DMS53 (cell line): ENCODE measurements around the gene EPHB1.

ENCODE experiments used
- DNase-seq: peaks from one replicate; lab custom pipeline; 2025; lab: John Stamatoyannopoulos, UW

The EPHB1 gene

GRCh38 chr3:134850761-134851160, 55.7 kb downstream of the EPHB1 start:
- no peak for DNase-seq

GRCh38 chr3:134852132-134852531, 57.1 kb downstream of the EPHB1 start:
- no peak for DNase-seq

- no peak for DNase-seq
These were observed 57.9 kb downstream of the EPHB1 start for GRCh38 chr3:134852893-134853351.

DNA sequence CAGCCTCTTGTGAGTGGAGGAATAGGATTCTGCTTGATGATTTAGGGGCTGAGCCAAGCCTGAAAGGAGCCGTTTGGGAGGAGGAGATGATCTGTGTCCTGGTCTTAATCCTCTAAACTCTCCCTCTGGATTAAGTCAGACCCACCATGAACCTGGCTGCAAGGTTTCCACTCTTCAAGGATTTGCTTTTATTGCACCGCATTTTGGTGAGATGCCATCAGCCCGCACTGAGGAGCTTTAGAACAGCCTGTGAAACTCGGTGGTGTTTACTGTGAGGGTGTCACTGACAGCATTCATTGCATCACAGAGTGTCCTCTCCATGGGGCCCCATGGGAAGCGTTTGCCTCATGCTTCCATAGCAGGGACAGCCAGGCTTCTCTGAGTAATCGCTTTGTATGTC, 59.2 kb downstream of the EPHB1 start:
- no peak for DNase-seq

DNA sequence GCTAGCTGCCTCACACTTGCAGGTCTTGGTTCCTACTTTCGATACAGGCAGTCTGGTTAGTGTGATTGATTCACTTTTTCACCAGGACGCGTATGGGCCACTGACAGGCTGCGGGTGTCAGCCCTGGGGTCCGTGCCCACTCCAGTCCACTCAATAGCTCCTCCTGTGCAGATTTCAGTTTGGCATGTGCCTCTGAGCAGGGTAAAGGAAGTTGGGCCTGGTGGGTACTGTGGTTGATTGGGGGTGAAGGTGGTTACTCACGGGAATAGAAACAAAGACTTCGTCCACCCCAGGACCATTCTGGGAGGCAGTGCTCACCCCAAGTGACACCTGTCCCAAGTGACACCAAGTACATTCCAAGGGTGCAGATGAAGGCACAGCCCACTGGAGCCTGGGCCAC, 62.3 kb downstream of the EPHB1 start:
- no peak for DNase-seq

DNA sequence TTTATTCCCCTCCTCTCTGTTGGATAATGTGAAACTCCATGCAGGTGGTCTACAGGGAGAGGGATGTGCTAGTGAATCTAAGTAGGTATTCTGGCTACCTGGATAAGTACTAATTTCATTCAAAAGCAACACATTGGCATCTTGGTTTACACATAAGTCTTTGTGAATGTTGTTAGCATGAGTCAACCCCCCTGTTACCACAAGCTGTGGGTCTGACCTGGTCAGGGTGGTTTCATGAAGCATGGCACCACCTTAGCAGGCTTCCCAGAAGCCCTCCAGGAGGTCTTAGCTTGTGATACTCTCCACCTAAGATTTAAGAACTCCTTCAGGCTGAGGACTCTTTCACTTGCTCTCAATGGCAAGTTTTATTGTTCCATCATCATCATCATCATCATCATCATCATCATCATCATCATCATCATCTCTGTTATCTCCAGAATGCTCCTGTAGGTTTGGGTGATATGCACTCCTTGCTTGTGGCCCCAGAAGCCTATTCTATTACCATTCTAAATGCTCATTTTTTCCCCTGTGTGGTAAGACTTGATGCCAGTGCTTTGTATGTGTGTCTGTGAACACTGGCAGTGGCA, 62.8 kb downstream of the EPHB1 start:
- DNase-seq: no peak

DNA sequence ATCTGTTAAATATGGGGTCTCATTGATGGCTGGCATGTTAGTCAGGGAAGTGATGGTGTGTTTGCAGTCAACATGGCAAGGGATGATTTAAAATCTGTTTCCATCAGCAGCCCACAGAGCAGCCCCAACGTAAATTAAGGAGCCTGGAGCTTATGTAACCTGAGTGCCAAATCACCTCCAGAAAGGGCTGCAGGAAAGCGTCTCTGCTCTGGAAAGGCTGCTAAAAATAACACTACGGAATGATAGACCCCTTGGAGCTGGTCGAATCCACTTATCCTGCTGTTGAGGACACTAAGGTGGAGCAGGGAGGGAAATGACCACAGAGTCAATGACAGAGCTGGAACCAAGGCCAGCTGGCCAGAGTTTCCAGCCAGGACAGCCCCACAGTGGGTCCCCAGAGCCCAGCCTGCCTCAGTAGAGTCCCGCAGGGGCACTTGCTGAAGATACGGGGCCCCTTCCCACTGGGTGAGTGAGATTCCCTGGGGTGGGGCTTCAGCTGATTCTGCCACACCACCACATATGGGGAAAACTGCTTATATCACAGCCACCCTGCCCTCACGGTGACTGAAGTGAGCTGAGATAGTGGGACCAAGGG, 63.5 kb downstream of the EPHB1 start:
- no peak for DNase-seq

GRCh38 chr3:134859341-134859740, 64.3 kb downstream of the EPHB1 start:
- DNase-seq: no peak

DNA sequence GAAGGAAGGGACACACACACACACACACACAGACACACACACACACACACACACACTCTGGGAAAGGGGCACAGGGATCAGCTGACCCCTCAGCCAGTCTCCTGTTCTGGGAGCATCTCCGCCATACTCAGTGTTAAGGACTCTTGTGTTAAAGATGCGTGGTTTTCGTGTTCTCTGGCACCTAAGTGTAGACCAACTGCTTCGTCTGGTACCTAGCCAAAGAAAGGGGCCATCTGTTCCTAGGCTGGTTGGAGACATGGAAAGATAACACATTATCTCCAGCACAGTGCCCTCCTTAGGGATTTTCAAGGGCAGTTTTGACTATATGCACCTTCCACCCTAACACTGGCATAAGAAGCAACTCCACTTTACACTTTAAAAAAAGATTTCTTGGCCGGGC, 65.1 kb downstream of the EPHB1 start:
- DNase-seq: no peak

GRCh38 chr3:134863915-134864314, 68.9 kb downstream of the EPHB1 start:
- no peak for DNase-seq

DNA sequence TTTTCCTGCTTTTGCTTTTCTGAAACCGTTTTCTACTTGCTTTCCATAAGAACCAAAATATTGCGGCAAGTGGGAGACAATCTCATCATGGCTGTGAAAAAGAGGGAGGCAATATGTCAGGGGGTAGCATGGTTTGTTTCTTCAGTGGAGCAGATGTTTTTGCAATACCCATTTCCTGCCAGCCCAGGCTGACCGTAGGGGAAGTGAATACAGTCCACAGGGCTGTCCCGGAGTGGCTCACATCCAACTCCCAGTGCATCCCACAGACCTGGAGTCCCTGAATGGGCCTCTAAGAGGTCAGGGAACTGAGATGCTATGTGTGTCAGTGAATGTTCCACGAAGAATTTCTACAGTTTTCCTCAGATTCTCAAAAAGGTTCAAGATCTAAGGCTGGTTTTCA, 69.6 kb downstream of the EPHB1 start:
- DNase-seq: peak; percentile 2

GRCh38 chr3:134867277-134867676, 72.2 kb downstream of the EPHB1 start:
- DNase-seq: no peak

- DNase-seq: peak; percentile 88
These were observed 74.2 kb downstream of the EPHB1 start for GRCh38 chr3:134869153-134869726.

- no peak for DNase-seq
These were observed 76.8 kb downstream of the EPHB1 start for GRCh38 chr3:134871818-134872217.

DNA sequence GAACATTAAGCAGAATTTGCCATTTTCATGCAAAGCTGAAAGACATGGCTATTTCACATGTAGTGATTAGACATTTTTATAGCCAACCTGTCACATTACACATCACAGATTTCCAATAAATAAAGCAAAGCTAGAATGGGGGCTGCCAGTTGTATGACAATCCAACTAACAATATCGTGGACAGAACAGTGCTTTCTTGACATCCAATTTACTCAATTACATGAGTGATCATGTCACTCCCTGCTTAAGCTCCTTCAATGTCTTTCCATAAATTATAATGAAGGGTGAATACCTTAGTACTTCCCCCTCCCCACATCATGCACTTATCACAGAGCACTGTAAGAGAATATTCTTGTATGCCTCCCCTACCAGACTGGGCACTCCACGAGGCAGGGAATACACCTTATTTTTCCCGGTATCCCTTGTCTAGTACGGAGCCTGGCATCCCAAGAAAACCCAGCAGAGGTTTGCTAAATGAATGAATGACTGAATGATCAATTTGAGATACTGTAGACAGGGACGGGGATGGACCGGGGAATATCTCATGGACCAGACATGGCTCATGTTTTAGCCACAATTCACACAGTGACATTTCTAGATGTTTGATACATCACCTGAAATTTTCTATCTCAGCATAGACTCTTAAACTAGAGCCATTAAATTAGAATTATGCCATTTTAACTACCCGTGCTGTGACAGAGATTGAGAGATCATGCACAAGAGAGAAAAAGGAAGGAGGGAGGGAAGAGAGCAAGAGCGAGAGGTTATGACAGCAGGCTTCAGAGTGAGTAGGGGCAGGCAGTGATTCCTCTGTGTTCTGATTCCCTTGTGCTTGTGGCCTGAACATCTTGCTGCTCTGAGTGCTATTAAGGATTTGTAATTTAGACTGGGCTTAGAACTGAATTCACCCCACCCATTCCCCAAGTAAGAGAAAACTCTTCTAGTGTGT, 77.7 kb downstream of the EPHB1 start:
- DNase-seq: no peak

DNA sequence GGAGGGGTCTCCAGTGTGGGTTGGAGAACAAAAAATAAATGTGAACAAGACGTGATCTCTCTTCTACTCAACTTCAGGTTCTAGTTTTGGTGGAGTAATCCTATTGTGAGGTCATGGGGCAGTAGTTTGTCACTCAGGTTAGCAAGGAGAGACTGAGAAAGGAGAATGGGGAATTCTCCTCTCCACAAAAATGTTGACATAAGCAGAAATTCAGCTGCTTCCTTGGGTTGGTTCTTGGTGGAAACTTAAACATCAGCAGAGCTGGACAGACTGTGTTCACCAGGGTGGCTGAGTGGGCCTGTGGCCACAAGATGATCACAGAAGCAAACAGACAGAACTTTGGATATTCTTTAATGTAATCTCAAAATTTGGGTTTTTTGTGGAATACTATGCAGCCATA, 78.7 kb downstream of the EPHB1 start:
- no peak for DNase-seq

- peak; percentile 10 for DNase-seq
These were observed 79.8 kb downstream of the EPHB1 start for GRCh38 chr3:134874737-134875413.

DNA sequence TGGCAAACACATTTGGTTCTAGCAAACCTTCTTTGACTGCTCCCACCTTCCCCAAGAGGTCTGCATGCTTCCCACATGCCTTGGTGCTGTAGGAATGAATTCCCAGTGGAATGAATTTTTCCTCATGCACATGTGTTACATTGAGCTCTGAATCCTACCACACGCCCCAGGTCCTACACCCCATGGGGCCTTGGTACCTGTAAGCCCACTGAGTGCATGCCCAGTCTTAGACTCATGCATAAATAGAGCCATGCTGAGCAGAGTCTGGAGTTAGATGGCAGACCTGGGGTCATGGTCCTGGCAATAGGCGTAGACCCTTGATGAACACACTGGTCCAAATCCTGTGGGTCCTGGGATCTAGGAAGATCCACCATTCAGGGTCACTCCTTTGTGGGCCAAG, 81.8 kb downstream of the EPHB1 start:
- no peak for DNase-seq

GRCh38 chr3:134877788-134878187, 82.7 kb downstream of the EPHB1 start:
- DNase-seq: no peak

GRCh38 chr3:134879990-134880389, 84.9 kb downstream of the EPHB1 start:
- DNase-seq: peak; percentile 88

- no peak for DNase-seq
These were observed 85.4 kb downstream of the EPHB1 start for GRCh38 chr3:134880431-134880830.

DNA sequence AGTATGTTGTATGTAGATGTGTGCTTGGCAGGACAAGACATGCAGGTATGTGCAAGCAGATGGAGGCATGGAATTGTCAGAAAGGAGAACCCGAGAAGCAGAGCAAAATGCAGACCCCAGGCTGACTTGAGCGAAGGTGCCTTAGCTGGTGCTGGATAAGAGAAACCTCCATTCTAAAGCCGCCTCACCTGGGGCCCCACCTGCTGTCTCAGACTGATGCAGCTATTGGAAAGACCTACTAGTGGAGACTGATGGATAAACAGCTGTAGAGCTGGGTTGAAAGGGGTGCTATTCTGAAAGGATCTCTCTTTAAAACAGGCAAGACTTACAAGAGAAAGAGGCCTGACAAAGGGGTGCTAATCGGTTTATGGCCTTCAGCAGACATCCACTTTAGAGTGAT, 86.2 kb downstream of the EPHB1 start:
- DNase-seq: peak; percentile 10
